ENCODE measurements around the gene SLC9A3. TPM values are rescaled to one million over a fixed set of nuclear protein-coding genes. Genes with fewer than 3 reads are reported as not detected.

Gene SLC9A3
- total RNA-seq, 5 donors from 2014 or later (not counting 1 experiment from before 2014, with no cell fraction given) = 1.9 to 3.5 (median 2.5) TPM

GRCh38 chr5:499233-500209 lies 24.7 kb downstream of the SLC9A3 start:
- ATAC-seq (replicated peaks in 1 of 4) (no peak), DNase-seq (no peak)
- Histone ChIP-seq H3K4me1 (ENCODE audit: control insufficient read depth in 1 of 2, extremely low read depth in 1 of 2, insufficient read depth in 2 of 2, low read length in 2 of 2) (peaks cover 0 to 13% of the 10 kb centered on the region in 2 experiments), H3K9me3 (no peaks in the 10 kb centered on the region), H3K27ac (ENCODE audit: low read length) (no peak overlapping the region), H3K36me3 (ENCODE audit: control insufficient read depth in 2 of 2, extremely low read depth in 1 of 2, insufficient read depth in 1 of 2, low read length in 1 of 2) (no peaks in the 10 kb centered on the region), H3K4me3 (ENCODE audit: control insufficient read depth in 1 of 2, extremely low read depth in 1 of 2, low read length in 1 of 2) (no peak overlapping the region), H3K27me3 (replicated peaks in 1 of 2; ENCODE audit: control insufficient read depth in 2 of 2, extremely low read depth in 1 of 2, insufficient read depth in 2 of 2, low read length in 1 of 2) (peaks cover 0 to 58% of the 10 kb centered on the region in 2 experiments)
- H3K4me3 Mint-ChIP-seq = no peak overlapping the region
- peaks cover 0 to 5% (median 0%) of the 10 kb centered on the region in 3 donors for H3K4me1 Mint-ChIP-seq
- H3K9me3 Mint-ChIP-seq = no peaks in the 10 kb centered on the region
- ChIA-PET CTCF (no interaction called here), POLR2A (no interaction called here)
- H3K36me3 Mint-ChIP-seq = no peaks in the 10 kb centered on the region
- H3K27me3 Mint-ChIP-seq = peaks cover 15 to 29% of the 10 kb centered on the region in 2 donors
- 79% methylated on average over 28 of the region's 32 CpGs for WGBS (ENCODE audit: insufficient coverage)
- H3K27ac Mint-ChIP-seq = no peak overlapping the region

- H3K4me1 ChIP-seq (ENCODE audit: control insufficient read depth in 1 of 2, extremely low read depth in 1 of 2, insufficient read depth in 2 of 2, low read length in 2 of 2) = peaks cover 0 to 13% of the 10 kb centered on the region in 2 experiments
- no peaks in the 10 kb centered on the region for H3K36me3 ChIP-seq (ENCODE audit: control insufficient read depth in 2 of 2, extremely low read depth in 1 of 2, insufficient read depth in 1 of 2, low read length in 1 of 2)
- Mint-ChIP-seq H3K36me3 (no peaks in the 10 kb centered on the region), H3K27me3 (peaks cover 11 to 25% of the 10 kb centered on the region in 2 donors), H3K27ac (no peak overlapping the region), H3K9me3 (no peaks in the 10 kb centered on the region), H3K4me3 (no peak overlapping the region), H3K4me1 (peaks cover 0 to 5% (median 0%) of the 10 kb centered on the region in 3 donors)
- CTCF ChIA-PET = no interaction called here
- H3K9me3 ChIP-seq = no peaks in the 10 kb centered on the region
- WGBS (ENCODE audit: insufficient coverage) = 87% methylated on average over 39 of the region's 40 CpGs
- no peak overlapping the region for H3K27ac ChIP-seq (ENCODE audit: low read length)
- ATAC-seq (replicated peaks in 1 of 4) (no peak), DNase-seq (no peak)
- peaks cover 0 to 52% of the 10 kb centered on the region in 2 experiments for H3K27me3 ChIP-seq (replicated peaks in 1 of 2; ENCODE audit: control insufficient read depth in 2 of 2, extremely low read depth in 1 of 2, insufficient read depth in 2 of 2, low read length in 1 of 2)
- H3K4me3 ChIP-seq (ENCODE audit: control insufficient read depth in 1 of 2, extremely low read depth in 1 of 2, low read length in 1 of 2) = no peak overlapping the region
- POLR2A ChIA-PET = no interaction called here
These were observed 26.3 kb downstream of the SLC9A3 start for GRCh38 chr5:497871-498509.

DNA sequence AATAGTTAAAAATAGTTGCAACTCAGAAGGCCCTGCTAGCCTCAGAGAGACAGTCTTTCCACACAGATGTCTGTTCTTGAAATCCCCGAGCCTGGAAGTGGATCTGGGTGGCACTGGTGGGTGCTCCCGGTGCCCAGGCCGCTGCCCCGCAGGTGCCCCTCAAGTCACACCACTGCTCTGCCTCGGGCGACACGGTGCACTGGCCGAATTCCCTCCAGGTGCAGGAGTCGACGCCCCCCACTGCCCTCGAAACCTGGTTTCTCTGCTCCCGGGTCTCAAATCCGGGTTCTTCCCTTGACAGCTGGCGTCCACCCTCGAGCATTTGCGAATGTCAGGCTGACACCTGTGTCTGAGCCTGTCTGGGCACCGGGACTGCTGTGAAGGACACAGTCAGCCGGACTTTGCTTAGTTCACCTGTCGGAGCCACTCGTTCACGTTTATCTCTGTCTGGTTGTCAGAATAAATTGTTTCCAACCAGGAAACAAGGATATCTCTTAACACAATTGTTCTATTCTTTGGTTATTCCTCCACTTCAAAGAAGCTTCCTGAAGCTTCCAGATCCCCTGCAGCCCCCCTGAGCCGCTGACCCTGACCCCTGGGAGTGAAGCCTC lies 27.1 kb downstream of the SLC9A3 start:
- Mint-ChIP-seq H3K4me3 (no peak overlapping the region), H3K27ac (no peak overlapping the region), H3K27me3 (peaks cover 8 to 22% of the 10 kb centered on the region in 2 donors), H3K4me1 (peaks cover 0 to 2% (median 0%) of the 10 kb centered on the region in 3 donors), H3K36me3 (no peaks in the 10 kb centered on the region), H3K9me3 (no peaks in the 10 kb centered on the region)
- Histone ChIP-seq H3K27ac (ENCODE audit: low read length) (no peak overlapping the region), H3K27me3 (replicated peaks in 1 of 2; ENCODE audit: control insufficient read depth in 2 of 2, extremely low read depth in 1 of 2, insufficient read depth in 2 of 2, low read length in 1 of 2) (peaks cover 0 to 48% of the 10 kb centered on the region in 2 experiments), H3K4me1 (ENCODE audit: control insufficient read depth in 1 of 2, extremely low read depth in 1 of 2, insufficient read depth in 2 of 2, low read length in 2 of 2) (peaks cover 0 to 12% of the 10 kb centered on the region in 2 experiments), H3K4me3 (ENCODE audit: control insufficient read depth in 1 of 2, extremely low read depth in 1 of 2, low read length in 1 of 2) (no peak overlapping the region), H3K9me3 (no peaks in the 10 kb centered on the region), H3K36me3 (ENCODE audit: control insufficient read depth in 2 of 2, extremely low read depth in 1 of 2, insufficient read depth in 1 of 2, low read length in 1 of 2) (no peaks in the 10 kb centered on the region)
- CTCF ChIA-PET = no interaction called here
- DNase-seq = no peak
- WGBS (ENCODE audit: insufficient coverage) = 87% methylated on average over 17 of the region's 22 CpGs
- no peak for ATAC-seq (replicated peaks in 1 of 4)
- POLR2A ChIA-PET = no interaction called here

GRCh38 chr5:496028-496427 lies 28.2 kb downstream of the SLC9A3 start:
- no peaks in the 10 kb centered on the region for H3K9me3 ChIP-seq
- H3K36me3 Mint-ChIP-seq = no peaks in the 10 kb centered on the region
- H3K4me3 ChIP-seq (ENCODE audit: control insufficient read depth in 1 of 2, extremely low read depth in 1 of 2, low read length in 1 of 2) = no peak overlapping the region
- H3K36me3 ChIP-seq (ENCODE audit: control insufficient read depth in 2 of 2, extremely low read depth in 1 of 2, insufficient read depth in 1 of 2, low read length in 1 of 2) = no peaks in the 10 kb centered on the region
- no peak for DNase-seq
- H3K4me3 Mint-ChIP-seq = no peak overlapping the region
- peaks cover 0 to 3% of the 10 kb centered on the region in 2 experiments for H3K4me1 ChIP-seq (ENCODE audit: control insufficient read depth in 1 of 2, extremely low read depth in 1 of 2, insufficient read depth in 2 of 2, low read length in 2 of 2)
- no peaks in the 10 kb centered on the region for H3K9me3 Mint-ChIP-seq
- WGBS (ENCODE audit: insufficient coverage) = 76% methylated on average over 15 of the region's 19 CpGs
- peaks cover 0 to 38% of the 10 kb centered on the region in 2 experiments for H3K27me3 ChIP-seq (replicated peaks in 1 of 2; ENCODE audit: control insufficient read depth in 2 of 2, extremely low read depth in 1 of 2, insufficient read depth in 2 of 2, low read length in 1 of 2)
- no peak for ATAC-seq (replicated peaks in 1 of 4)
- no peaks in the 10 kb centered on the region for H3K4me1 Mint-ChIP-seq
- ChIA-PET POLR2A (no interaction called here), CTCF (no interaction called here)
- no peak overlapping the region for H3K27ac Mint-ChIP-seq
- H3K27me3 Mint-ChIP-seq = peaks cover 8 to 19% of the 10 kb centered on the region in 2 donors
- H3K27ac ChIP-seq (ENCODE audit: low read length) = no peak overlapping the region

- WGBS (ENCODE audit: insufficient coverage) = 85% methylated on average over 33 of the region's 38 CpGs
These were observed 29.5 kb downstream of the SLC9A3 start for GRCh38 chr5:494667-495255.

DNA sequence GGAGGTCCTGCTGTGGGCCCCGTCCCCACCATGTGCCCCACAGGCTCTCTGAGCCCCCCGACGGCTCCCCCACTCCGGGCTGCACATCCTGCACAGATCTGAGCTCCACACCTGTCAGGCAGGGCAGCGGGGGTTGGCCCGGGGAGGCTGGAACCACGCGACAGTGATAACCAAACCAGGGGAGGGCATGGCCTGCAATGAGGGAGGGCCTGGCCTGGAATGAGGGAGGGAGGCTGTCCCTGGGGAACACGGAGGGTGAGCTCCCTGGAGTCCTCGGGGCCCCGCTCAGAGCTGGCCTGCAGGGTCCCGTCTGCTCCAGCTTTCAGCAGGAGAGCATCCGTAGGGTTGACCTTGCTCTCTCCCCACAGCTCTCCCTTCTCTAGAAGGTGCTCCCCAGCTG lies 30.5 kb downstream of the SLC9A3 start:
- no peak overlapping the region for H3K4me3 Mint-ChIP-seq
- H3K36me3 ChIP-seq (ENCODE audit: control insufficient read depth in 2 of 2, extremely low read depth in 1 of 2, insufficient read depth in 1 of 2, low read length in 1 of 2) = no peaks in the 10 kb centered on the region
- H3K27ac ChIP-seq (ENCODE audit: low read length) = no peak overlapping the region
- ChIA-PET POLR2A (no interaction called here), CTCF (no interaction called here)
- no peak overlapping the region for H3K4me3 ChIP-seq (ENCODE audit: control insufficient read depth in 1 of 2, extremely low read depth in 1 of 2, low read length in 1 of 2)
- peaks cover 8% of the 10 kb centered on the region in 2 donors for H3K27me3 Mint-ChIP-seq
- no peaks in the 10 kb centered on the region for H3K9me3 Mint-ChIP-seq
- H3K36me3 Mint-ChIP-seq = no peaks in the 10 kb centered on the region
- no peaks in the 10 kb centered on the region for H3K4me1 ChIP-seq (ENCODE audit: control insufficient read depth in 1 of 2, extremely low read depth in 1 of 2, insufficient read depth in 2 of 2, low read length in 2 of 2)
- DNase-seq (no peak), ATAC-seq (replicated peaks in 1 of 4) (no peak)
- H3K27me3 ChIP-seq (replicated peaks in 1 of 2; ENCODE audit: control insufficient read depth in 2 of 2, extremely low read depth in 1 of 2, insufficient read depth in 2 of 2, low read length in 1 of 2) = peaks cover 0 to 29% of the 10 kb centered on the region in 2 experiments
- H3K9me3 ChIP-seq = no peaks in the 10 kb centered on the region
- 76% methylated on average over 10 of the region's 13 CpGs for WGBS (ENCODE audit: insufficient coverage)
- no peak overlapping the region for H3K27ac Mint-ChIP-seq
- no peaks in the 10 kb centered on the region for H3K4me1 Mint-ChIP-seq

More at GRCh38 chr5:494667-495255, 29.5 kb downstream of the SLC9A3 start:
- Histone ChIP-seq H3K27me3 (replicated peaks in 1 of 2; ENCODE audit: control insufficient read depth in 2 of 2, extremely low read depth in 1 of 2, insufficient read depth in 2 of 2, low read length in 1 of 2) (peaks cover 0 to 35% of the 10 kb centered on the region in 2 experiments), H3K27ac (ENCODE audit: low read length) (no peak overlapping the region), H3K4me1 (ENCODE audit: control insufficient read depth in 1 of 2, extremely low read depth in 1 of 2, insufficient read depth in 2 of 2, low read length in 2 of 2) (no peaks in the 10 kb centered on the region), H3K4me3 (ENCODE audit: control insufficient read depth in 1 of 2, extremely low read depth in 1 of 2, low read length in 1 of 2) (no peak overlapping the region), H3K9me3 (no peaks in the 10 kb centered on the region), H3K36me3 (ENCODE audit: control insufficient read depth in 2 of 2, extremely low read depth in 1 of 2, insufficient read depth in 1 of 2, low read length in 1 of 2) (no peaks in the 10 kb centered on the region)
- H3K4me1 Mint-ChIP-seq = no peaks in the 10 kb centered on the region
- no peak overlapping the region for H3K27ac Mint-ChIP-seq
- no peaks in the 10 kb centered on the region for H3K36me3 Mint-ChIP-seq
- ChIA-PET POLR2A (no interaction called here), CTCF (interaction anchor here in 1 of 2 donors (0.5 kb wide), 1 partner anchor 53 kb away, joined by 8 read pairs; no protein-coding TSS in a partner anchor)
- H3K27me3 Mint-ChIP-seq = peaks cover 8 to 13% of the 10 kb centered on the region in 2 donors
- no peaks in the 10 kb centered on the region for H3K9me3 Mint-ChIP-seq
- no peak overlapping the region for H3K4me3 Mint-ChIP-seq
- no peak for ATAC-seq (replicated peaks in 1 of 4)
- DNase-seq = no peak
